HEK293 (cell line): ENCODE measurements around the gene JUP.
A peak's percentile ranks its signal among the peaks of the same experiment; 100 is the strongest.

ENCODE experiments used
- CTCF ChIA-PET: fragments of 350-600 bp; formaldehyde crosslinking; extraction: SDS; loops from one replicate; lab custom pipeline; 2021; ENCODE audit warnings: antibody characterized with exemption; lab: Yijun Ruan, JAX
- POLR2A ChIA-PET: fragments of 300-600 bp; formaldehyde crosslinking; extraction: SDS; loops from one replicate; lab custom pipeline; 2020; ENCODE audit warnings: antibody characterized with exemption, inconsistent platforms; lab: Yijun Ruan, JAX
- H3K27ac ChIP-seq: fragments of 200-500 bp; sonication (Bioruptor generic); 2 replicates; pipeline ENCODE4 v1.5.1; 2014; ENCODE audit warnings: low read depth, low read length, control low read depth, inconsistent platforms; ENCODE audit errors: extremely low read depth
- H3K36me3 ChIP-seq, 2 experiments: fragments of 200-500 bp in 1 of 2; sonication (Bioruptor generic) in 1 of 2; 1 replicate in 1 of 2; 2 replicates in 1 of 2; pipeline ENCODE4 v1.5.1; 2014 to 2017; ENCODE audit warnings: inconsistent platforms in 2 of 2, low read length in 2 of 2; ENCODE audit not compliant: control insufficient read depth in 2 of 2, insufficient read depth in 1 of 2
- H3K4me1 ChIP-seq: fragments of 200-500 bp; sonication (Bioruptor generic); 2 replicates; pipeline ENCODE4 v1.5.1; 2014; ENCODE audit warnings: mild to moderate bottlenecking, low read length, inconsistent platforms; ENCODE audit not compliant: control insufficient read depth, insufficient read depth
- H3K4me3 ChIP-seq: 2 replicates; pipeline ENCODE4 v1.5.1; 2011; ENCODE audit warnings: low read depth, mild to moderate bottlenecking, control low read depth, low read length, moderate library complexity
- H3K9me3 ChIP-seq: fragments of 200-500 bp; sonication (Bioruptor generic); 2 replicates; pipeline ENCODE4 v1.5.1; 2014; ENCODE audit warnings: low read depth, low read length, inconsistent platforms; ENCODE audit not compliant: control insufficient read depth, insufficient read depth
- GLIS2 ChIP-seq: fragments of 450-650 bp; formaldehyde crosslinking; IDR thresholded peaks from 2 replicates; pipeline ENCODE4 v1.5.1; 2016; ENCODE audit warnings: missing biosample characterization, missing genetic modification characterization
- IKZF3 ChIP-seq: fragments of 450-650 bp; IDR thresholded peaks from 2 replicates; pipeline ENCODE4 v1.5.0; 2018; ENCODE audit warnings: missing biosample characterization, mild to moderate bottlenecking, missing genetic modification characterization, moderate library complexity
- OSR2 ChIP-seq: fragments of 450-650 bp; formaldehyde crosslinking; IDR thresholded peaks from 2 replicates; pipeline ENCODE4 v1.5.1; 2016; ENCODE audit warnings: missing biosample characterization, missing genetic modification characterization
- REPIN1 ChIP-seq: fragments of 450-650 bp; formaldehyde crosslinking; IDR thresholded peaks from 2 replicates; pipeline ENCODE4 v1.5.1; 2017; ENCODE audit warnings: missing biosample characterization, missing genetic modification characterization, low read depth
- SETDB1 ChIP-seq: IDR thresholded peaks from one replicate; pipeline ENCODE4 v1.6.1; 2017; ENCODE audit warnings: mild to moderate bottlenecking, low read length, moderate library complexity, mixed read lengths; ENCODE audit not compliant: insufficient read length
- SP3 ChIP-seq: fragments of 450-650 bp; formaldehyde crosslinking; IDR thresholded peaks from 2 replicates; pipeline ENCODE4 v1.5.1; 2016; ENCODE audit warnings: missing biosample characterization, missing genetic modification characterization
- ZBTB7A ChIP-seq: fragments of 450-650 bp; formaldehyde crosslinking; IDR thresholded peaks from 2 replicates; pipeline ENCODE4 v1.5.1; 2016; ENCODE audit warnings: low read depth, missing biosample characterization, missing genetic modification characterization
- ZFHX2 ChIP-seq: fragments of 450-650 bp; formaldehyde crosslinking; conservative IDR thresholded peaks from 2 replicates; pipeline ENCODE4 v1.5.1; 2016; ENCODE audit warnings: missing biosample characterization, missing genetic modification characterization
- ZNF184 ChIP-seq: fragments of 450-650 bp; IDR thresholded peaks from 2 replicates; pipeline ENCODE4 v1.5.1; 2018; ENCODE audit warnings: missing biosample characterization, mild to moderate bottlenecking, missing genetic modification characterization
- ZNF366 ChIP-seq: fragments of 450-650 bp; formaldehyde crosslinking; conservative IDR thresholded peaks from 2 replicates; pipeline ENCODE4 v1.5.1; 2016; ENCODE audit warnings: missing biosample characterization, missing genetic modification characterization
- ZNF571 ChIP-seq: fragments of 450-650 bp; formaldehyde crosslinking; IDR thresholded peaks from 2 replicates; pipeline ENCODE4 v1.5.0; 2017; ENCODE audit warnings: missing biosample characterization, missing genetic modification characterization
- ZNF677 ChIP-seq: fragments of 450-650 bp; IDR thresholded peaks from 2 replicates; pipeline ENCODE4 v1.5.0; 2018; ENCODE audit warnings: missing biosample characterization, mild to moderate bottlenecking, missing genetic modification characterization, moderate library complexity
- ZNF777 ChIP-seq: fragments of 450-650 bp; formaldehyde crosslinking; IDR thresholded peaks from 2 replicates; pipeline ENCODE4 v1.5.1; 2017; ENCODE audit warnings: missing biosample characterization, missing genetic modification characterization, borderline replicate concordance
- TF ChIP-seq, protein P1 (sequence below): fragments of 450-650 bp; formaldehyde crosslinking; IDR thresholded peaks from 2 replicates; pipeline ENCODE4 v1.5.1; 2016; ENCODE audit warnings: missing biosample characterization, missing genetic modification characterization
- TF ChIP-seq, protein P2 (sequence below): fragments of 450-650 bp; formaldehyde crosslinking; IDR thresholded peaks from 2 replicates; pipeline ENCODE4 v1.5.1; 2016; ENCODE audit warnings: missing biosample characterization, missing genetic modification characterization
- TF ChIP-seq, protein P3 (sequence below): fragments of 450-650 bp; formaldehyde crosslinking; IDR thresholded peaks from 2 replicates; pipeline ENCODE4 v1.5.1; 2017; ENCODE audit warnings: missing biosample characterization, missing genetic modification characterization
- TF ChIP-seq, protein P4 (sequence below): fragments of 450-650 bp; formaldehyde crosslinking; IDR thresholded peaks from 2 replicates; pipeline ENCODE4 v1.5.1; 2016; ENCODE audit warnings: missing biosample characterization, missing genetic modification characterization
- TF ChIP-seq, protein P5 (sequence below): fragments of 450-650 bp; formaldehyde crosslinking; IDR thresholded peaks from 2 replicates; pipeline ENCODE4 v1.5.1; 2016; ENCODE audit warnings: missing biosample characterization, missing genetic modification characterization, borderline replicate concordance
- TF ChIP-seq, protein P6 (sequence below): fragments of 450-650 bp; formaldehyde crosslinking; IDR thresholded peaks from 2 replicates; pipeline ENCODE4 v1.5.1; 2017; ENCODE audit warnings: missing biosample characterization, missing genetic modification characterization
- TF ChIP-seq, protein P7 (sequence below): fragments of 450-650 bp; formaldehyde crosslinking; IDR thresholded peaks from 2 replicates; pipeline ENCODE4 v1.5.1; 2016; ENCODE audit warnings: missing biosample characterization, missing genetic modification characterization

The JUP gene

DNA sequence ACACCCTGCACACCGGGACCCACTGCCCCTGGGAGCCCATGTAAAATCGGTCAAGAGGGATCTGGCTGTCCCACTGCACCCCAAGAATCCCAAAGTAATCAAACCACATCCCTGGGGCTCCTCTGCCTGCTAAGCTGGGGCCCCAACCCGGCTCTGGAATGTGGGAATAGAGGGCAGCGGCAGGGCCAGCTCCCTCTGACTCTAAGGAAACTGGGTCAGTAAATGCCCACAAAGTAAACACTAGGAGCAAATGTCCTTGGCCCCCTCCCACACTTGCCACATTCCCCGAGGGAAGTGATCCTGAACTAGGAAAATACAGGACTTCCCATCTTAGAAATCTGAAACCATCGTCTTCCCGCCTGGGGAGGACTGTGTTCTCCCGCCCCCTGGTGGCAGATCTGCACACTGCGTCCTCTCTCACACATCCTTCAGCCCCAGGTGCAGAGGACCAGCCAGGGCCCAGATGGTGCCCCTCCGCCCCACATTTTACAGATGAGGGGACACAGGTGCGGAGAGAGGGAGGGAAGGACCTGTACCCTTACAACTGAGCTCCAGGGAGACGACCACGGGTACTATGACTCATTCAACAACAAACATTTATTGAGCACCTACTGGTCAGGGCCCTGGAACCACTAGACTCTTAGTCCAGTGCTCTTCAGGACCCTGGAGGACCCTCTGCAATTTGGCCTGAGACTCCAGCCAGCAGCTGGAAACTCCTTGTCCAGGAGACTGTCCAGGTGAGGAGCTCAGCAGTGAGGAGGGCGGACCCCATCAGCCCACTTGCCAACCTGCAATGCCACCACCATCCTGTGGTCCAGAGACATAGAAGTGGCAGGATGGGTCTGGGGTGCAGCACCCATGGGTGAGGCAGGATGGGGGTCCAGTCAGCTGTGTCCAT, 15.1 kb upstream of the JUP start (continued):
- TF ChIP-seq, protein P1, sequence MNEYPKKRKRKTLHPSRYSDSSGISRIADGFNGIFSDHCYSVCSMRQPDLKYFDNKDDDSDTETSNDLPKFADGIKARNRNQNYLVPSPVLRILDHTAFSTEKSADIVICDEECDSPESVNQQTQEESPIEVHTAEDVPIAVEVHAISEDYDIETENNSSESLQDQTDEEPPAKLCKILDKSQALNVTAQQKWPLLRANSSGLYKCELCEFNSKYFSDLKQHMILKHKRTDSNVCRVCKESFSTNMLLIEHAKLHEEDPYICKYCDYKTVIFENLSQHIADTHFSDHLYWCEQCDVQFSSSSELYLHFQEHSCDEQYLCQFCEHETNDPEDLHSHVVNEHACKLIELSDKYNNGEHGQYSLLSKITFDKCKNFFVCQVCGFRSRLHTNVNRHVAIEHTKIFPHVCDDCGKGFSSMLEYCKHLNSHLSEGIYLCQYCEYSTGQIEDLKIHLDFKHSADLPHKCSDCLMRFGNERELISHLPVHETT (tag by site-specific recombination): no peak
- no peak for TF ChIP-seq REPIN1

DNA sequence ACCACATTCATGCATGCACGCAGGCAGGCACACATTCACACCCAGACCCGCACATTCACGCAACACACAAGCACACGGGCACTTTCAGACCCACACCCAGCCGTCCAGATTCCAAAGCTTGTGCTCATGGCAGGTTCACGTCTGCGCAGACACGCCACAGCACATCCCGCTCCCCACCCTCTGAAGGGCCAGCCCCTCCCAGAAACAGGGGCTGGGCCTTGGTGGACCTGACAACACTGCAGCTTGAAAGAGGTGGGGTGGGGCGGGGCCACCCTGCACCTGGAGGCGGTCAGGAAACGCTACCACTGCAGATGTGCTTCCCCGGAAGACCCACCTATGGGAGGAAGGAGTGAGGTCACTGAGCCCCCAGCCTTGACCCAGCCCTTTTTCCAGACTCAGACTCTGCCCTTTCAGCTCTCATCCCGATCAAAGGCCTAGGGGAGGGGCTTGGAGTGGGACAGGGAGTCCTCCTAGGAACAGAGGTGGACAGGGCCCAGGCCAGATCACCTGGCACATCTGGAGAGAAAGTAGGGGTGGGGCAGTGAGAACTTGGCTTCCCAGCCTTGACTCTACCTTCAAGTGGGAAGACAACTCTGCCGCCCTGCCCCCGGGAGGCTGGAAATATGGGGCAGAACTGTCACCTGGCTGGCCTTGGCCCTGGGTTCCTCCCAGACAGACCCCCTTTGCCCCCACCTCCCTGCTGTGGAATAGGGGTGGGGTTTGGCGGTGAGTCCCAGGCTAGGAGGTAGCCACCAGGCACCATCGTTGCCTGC, 14.3 kb upstream of the JUP start:
- no peak overlapping the region; the same call in none of the 2 replicates for H3K4me3 ChIP-seq
- ChIA-PET POLR2A (interaction anchor here (0.7 to 6.4 kb wide), 13 partner anchors 9 to 112 kb away, joined by 3 to 105 read pairs (median 8); partner anchors contain the start of genes EIF1, FKBP10, HAP1 and JUP), CTCF (interaction anchor here (0.6 to 10.6 kb wide), 43 partner anchors 8 to 985 kb away, joined by 3 to 108 read pairs (median 5); partner anchors contain the start of genes EIF1, FKBP10, HAP1 and JUP)
- peaks cover 5 to 23% of the 10 kb centered on the region in 2 experiments; a peak in 2 of 3 replicates for H3K36me3 ChIP-seq
- no peak overlapping the region; the same call in 1 of the 2 replicates for H3K27ac ChIP-seq
- H3K9me3 ChIP-seq: no peaks in the 10 kb centered on the region
- H3K4me1 ChIP-seq: peaks cover 6% of the 10 kb centered on the region
- TF ChIP-seq IKZF3 (tag by site-specific recombination) (no peak), SP3 (tag by site-specific recombination) (peak; percentile 80), ZNF571 (tag by site-specific recombination) (no peak), OSR2 (tag by site-specific recombination) (no peak), ZFHX2 (tag by site-specific recombination) (no peak), ZNF677 (tag by site-specific recombination) (no peak), ZNF777 (tag by site-specific recombination) (no peak), ZNF366 (tag by site-specific recombination) (no peak), ZBTB7A (tag by site-specific recombination) (no peak), SETDB1 (no peak), GLIS2 (no peak; the same call in 1 of the 2 replicates), ZNF184 (tag by site-specific recombination) (no peak)
- TF ChIP-seq, protein P2, sequence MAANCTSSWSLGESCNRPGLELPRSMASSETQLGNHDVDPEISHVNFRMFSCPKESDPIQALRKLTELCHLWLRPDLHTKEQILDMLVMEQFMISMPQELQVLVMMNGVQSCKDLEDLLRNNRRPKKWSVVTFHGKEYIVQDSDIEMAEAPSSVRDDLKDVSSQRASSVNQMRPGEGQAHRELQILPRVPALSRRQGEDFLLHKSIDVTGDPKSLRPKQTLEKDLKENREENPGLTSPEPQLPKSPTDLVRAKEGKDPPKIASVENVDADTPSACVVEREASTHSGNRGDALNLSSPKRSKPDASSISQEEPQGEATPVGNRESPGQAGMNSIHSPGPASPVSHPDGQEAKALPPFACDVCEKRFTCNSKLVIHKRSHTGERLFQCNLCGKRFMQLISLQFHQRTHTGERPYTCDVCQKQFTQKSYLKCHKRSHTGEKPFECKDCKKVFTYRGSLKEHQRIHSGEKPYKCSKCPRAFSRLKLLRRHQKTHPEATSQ: no peak
- TF ChIP-seq, protein P3, sequence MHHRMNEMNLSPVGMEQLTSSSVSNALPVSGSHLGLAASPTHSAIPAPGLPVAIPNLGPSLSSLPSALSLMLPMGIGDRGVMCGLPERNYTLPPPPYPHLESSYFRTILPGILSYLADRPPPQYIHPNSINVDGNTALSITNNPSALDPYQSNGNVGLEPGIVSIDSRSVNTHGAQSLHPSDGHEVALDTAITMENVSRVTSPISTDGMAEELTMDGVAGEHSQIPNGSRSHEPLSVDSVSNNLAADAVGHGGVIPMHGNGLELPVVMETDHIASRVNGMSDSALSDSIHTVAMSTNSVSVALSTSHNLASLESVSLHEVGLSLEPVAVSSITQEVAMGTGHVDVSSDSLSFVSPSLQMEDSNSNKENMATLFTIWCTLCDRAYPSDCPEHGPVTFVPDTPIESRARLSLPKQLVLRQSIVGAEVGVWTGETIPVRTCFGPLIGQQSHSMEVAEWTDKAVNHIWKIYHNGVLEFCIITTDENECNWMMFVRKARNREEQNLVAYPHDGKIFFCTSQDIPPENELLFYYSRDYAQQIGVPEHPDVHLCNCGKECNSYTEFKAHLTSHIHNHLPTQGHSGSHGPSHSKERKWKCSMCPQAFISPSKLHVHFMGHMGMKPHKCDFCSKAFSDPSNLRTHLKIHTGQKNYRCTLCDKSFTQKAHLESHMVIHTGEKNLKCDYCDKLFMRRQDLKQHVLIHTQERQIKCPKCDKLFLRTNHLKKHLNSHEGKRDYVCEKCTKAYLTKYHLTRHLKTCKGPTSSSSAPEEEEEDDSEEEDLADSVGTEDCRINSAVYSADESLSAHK (tag by site-specific recombination): no peak
- TF ChIP-seq, protein P4, sequence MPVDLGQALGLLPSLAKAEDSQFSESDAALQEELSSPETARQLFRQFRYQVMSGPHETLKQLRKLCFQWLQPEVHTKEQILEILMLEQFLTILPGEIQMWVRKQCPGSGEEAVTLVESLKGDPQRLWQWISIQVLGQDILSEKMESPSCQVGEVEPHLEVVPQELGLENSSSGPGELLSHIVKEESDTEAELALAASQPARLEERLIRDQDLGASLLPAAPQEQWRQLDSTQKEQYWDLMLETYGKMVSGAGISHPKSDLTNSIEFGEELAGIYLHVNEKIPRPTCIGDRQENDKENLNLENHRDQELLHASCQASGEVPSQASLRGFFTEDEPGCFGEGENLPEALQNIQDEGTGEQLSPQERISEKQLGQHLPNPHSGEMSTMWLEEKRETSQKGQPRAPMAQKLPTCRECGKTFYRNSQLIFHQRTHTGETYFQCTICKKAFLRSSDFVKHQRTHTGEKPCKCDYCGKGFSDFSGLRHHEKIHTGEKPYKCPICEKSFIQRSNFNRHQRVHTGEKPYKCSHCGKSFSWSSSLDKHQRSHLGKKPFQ (tag by site-specific recombination): no peak
- TF ChIP-seq, protein P5, sequence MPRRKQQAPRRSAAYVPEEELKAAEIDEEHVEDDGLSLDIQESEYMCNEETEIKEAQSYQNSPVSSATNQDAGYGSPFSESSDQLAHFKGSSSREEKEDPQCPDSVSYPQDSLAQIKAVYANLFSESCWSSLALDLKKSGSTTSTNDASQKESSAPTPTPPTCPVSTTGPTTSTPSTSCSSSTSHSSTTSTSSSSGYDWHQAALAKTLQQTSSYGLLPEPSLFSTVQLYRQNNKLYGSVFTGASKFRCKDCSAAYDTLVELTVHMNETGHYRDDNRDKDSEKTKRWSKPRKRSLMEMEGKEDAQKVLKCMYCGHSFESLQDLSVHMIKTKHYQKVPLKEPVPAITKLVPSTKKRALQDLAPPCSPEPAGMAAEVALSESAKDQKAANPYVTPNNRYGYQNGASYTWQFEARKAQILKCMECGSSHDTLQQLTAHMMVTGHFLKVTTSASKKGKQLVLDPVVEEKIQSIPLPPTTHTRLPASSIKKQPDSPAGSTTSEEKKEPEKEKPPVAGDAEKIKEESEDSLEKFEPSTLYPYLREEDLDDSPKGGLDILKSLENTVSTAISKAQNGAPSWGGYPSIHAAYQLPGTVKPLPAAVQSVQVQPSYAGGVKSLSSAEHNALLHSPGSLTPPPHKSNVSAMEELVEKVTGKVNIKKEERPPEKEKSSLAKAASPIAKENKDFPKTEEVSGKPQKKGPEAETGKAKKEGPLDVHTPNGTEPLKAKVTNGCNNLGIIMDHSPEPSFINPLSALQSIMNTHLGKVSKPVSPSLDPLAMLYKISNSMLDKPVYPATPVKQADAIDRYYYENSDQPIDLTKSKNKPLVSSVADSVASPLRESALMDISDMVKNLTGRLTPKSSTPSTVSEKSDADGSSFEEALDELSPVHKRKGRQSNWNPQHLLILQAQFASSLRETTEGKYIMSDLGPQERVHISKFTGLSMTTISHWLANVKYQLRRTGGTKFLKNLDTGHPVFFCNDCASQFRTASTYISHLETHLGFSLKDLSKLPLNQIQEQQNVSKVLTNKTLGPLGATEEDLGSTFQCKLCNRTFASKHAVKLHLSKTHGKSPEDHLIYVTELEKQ: no peak
- TF ChIP-seq, protein P6, sequence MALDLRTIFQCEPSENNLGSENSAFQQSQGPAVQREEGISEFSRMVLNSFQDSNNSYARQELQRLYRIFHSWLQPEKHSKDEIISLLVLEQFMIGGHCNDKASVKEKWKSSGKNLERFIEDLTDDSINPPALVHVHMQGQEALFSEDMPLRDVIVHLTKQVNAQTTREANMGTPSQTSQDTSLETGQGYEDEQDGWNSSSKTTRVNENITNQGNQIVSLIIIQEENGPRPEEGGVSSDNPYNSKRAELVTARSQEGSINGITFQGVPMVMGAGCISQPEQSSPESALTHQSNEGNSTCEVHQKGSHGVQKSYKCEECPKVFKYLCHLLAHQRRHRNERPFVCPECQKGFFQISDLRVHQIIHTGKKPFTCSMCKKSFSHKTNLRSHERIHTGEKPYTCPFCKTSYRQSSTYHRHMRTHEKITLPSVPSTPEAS: no peak
- TF ChIP-seq, protein P7, sequence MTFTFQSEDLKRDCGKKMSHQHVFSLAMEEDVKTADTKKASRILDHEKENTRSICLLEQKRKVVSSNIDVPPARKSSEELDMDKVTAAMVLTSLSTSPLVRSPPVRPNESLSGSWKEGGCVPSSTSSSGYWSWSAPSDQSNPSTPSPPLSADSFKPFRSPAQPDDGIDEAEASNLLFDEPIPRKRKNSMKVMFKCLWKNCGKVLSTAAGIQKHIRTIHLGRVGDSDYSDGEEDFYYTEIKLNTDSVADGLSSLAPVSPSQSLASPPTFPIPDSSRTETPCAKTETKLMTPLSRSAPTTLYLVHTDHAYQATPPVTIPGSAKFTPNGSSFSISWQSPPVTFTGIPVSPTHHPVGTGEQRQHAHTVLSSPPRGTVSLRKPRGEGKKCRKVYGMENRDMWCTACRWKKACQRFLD: no peak
